ENCODE results near the gene BMX. TPM values are rescaled to one million over a fixed set of nuclear protein-coding genes. Genes with fewer than 3 reads are reported as not detected.

Gene BMX
- total and polyA plus RNA-seq, 9 of the 15 experiments (the other 6 are each of a cell fraction or from before 2014, with no cell fraction given) = 0.45 to 4.2 (median 1.8) TPM

DNA sequence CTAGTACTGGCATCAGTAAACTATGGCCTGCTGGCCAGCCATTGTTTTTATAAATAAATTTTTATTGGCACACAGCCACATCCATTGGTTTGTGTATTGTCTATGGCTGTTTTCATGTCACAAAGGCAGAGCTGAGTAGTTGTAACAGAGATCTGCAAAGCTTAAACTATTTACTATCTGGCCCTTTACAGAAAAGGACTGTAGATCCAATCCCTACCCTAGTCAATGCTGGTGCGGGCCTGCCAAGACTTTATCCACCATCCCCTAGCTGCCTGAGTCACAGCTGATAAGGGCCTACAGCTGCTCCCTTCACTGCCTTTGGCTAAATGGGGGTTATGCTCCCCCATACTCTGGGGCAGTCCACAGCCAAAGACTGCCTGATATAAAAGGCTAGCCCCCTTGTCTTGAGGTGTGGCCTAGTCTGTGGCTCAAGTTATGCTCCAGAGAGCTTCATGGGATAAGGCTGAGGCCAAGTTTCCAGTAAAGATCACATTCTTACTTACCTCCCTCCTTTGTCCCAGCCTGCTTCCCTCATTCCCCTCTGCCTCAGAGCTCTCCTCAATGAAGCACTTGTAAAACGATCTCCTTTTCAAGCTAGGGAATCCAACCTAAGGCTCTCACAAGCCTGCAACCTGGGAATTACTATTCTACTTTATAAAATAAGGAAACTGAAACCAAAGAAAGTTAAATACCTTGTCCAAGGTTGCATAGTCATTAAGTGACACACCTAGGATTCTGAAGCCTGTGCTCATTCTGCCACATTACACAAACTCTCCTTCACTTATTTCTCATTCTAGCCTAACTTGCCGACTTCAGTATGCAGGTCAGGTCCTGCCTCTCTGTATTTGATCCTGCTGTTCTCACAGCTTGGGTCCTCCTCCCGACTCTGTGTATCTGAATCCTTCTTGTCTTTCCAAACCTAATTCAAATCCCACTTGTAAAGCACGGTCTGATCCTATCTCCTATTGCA is 79.5 kb downstream of the BMX start (continued):
- TF ChIP-seq, protein P1, sequence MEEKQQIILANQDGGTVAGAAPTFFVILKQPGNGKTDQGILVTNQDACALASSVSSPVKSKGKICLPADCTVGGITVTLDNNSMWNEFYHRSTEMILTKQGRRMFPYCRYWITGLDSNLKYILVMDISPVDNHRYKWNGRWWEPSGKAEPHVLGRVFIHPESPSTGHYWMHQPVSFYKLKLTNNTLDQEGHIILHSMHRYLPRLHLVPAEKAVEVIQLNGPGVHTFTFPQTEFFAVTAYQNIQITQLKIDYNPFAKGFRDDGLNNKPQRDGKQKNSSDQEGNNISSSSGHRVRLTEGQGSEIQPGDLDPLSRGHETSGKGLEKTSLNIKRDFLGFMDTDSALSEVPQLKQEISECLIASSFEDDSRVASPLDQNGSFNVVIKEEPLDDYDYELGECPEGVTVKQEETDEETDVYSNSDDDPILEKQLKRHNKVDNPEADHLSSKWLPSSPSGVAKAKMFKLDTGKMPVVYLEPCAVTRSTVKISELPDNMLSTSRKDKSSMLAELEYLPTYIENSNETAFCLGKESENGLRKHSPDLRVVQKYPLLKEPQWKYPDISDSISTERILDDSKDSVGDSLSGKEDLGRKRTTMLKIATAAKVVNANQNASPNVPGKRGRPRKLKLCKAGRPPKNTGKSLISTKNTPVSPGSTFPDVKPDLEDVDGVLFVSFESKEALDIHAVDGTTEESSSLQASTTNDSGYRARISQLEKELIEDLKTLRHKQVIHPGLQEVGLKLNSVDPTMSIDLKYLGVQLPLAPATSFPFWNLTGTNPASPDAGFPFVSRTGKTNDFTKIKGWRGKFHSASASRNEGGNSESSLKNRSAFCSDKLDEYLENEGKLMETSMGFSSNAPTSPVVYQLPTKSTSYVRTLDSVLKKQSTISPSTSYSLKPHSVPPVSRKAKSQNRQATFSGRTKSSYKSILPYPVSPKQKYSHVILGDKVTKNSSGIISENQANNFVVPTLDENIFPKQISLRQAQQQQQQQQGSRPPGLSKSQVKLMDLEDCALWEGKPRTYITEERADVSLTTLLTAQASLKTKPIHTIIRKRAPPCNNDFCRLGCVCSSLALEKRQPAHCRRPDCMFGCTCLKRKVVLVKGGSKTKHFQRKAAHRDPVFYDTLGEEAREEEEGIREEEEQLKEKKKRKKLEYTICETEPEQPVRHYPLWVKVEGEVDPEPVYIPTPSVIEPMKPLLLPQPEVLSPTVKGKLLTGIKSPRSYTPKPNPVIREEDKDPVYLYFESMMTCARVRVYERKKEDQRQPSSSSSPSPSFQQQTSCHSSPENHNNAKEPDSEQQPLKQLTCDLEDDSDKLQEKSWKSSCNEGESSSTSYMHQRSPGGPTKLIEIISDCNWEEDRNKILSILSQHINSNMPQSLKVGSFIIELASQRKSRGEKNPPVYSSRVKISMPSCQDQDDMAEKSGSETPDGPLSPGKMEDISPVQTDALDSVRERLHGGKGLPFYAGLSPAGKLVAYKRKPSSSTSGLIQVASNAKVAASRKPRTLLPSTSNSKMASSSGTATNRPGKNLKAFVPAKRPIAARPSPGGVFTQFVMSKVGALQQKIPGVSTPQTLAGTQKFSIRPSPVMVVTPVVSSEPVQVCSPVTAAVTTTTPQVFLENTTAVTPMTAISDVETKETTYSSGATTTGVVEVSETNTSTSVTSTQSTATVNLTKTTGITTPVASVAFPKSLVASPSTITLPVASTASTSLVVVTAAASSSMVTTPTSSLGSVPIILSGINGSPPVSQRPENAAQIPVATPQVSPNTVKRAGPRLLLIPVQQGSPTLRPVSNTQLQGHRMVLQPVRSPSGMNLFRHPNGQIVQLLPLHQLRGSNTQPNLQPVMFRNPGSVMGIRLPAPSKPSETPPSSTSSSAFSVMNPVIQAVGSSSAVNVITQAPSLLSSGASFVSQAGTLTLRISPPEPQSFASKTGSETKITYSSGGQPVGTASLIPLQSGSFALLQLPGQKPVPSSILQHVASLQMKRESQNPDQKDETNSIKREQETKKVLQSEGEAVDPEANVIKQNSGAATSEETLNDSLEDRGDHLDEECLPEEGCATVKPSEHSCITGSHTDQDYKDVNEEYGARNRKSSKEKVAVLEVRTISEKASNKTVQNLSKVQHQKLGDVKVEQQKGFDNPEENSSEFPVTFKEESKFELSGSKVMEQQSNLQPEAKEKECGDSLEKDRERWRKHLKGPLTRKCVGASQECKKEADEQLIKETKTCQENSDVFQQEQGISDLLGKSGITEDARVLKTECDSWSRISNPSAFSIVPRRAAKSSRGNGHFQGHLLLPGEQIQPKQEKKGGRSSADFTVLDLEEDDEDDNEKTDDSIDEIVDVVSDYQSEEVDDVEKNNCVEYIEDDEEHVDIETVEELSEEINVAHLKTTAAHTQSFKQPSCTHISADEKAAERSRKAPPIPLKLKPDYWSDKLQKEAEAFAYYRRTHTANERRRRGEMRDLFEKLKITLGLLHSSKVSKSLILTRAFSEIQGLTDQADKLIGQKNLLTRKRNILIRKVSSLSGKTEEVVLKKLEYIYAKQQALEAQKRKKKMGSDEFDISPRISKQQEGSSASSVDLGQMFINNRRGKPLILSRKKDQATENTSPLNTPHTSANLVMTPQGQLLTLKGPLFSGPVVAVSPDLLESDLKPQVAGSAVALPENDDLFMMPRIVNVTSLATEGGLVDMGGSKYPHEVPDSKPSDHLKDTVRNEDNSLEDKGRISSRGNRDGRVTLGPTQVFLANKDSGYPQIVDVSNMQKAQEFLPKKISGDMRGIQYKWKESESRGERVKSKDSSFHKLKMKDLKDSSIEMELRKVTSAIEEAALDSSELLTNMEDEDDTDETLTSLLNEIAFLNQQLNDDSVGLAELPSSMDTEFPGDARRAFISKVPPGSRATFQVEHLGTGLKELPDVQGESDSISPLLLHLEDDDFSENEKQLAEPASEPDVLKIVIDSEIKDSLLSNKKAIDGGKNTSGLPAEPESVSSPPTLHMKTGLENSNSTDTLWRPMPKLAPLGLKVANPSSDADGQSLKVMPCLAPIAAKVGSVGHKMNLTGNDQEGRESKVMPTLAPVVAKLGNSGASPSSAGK (IDR thresholded peaks at IDR 0.05) = no peak
- TF ChIP-seq, protein P2, sequence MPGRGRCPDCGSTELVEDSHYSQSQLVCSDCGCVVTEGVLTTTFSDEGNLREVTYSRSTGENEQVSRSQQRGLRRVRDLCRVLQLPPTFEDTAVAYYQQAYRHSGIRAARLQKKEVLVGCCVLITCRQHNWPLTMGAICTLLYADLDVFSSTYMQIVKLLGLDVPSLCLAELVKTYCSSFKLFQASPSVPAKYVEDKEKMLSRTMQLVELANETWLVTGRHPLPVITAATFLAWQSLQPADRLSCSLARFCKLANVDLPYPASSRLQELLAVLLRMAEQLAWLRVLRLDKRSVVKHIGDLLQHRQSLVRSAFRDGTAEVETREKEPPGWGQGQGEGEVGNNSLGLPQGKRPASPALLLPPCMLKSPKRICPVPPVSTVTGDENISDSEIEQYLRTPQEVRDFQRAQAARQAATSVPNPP (IDR thresholded peaks at IDR 0.05; ENCODE audit: borderline replicate concordance, insufficient read depth, insufficient read length) = no peak
- TF ChIP-seq, protein P3, sequence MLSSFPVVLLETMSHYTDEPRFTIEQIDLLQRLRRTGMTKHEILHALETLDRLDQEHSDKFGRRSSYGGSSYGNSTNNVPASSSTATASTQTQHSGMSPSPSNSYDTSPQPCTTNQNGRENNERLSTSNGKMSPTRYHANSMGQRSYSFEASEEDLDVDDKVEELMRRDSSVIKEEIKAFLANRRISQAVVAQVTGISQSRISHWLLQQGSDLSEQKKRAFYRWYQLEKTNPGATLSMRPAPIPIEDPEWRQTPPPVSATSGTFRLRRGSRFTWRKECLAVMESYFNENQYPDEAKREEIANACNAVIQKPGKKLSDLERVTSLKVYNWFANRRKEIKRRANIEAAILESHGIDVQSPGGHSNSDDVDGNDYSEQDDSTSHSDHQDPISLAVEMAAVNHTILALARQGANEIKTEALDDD (IDR thresholded peaks at IDR 0.05) = peak; percentile 94
- TF ChIP-seq SIRT6 (IDR thresholded peaks at IDR 0.05; ENCODE audit: low read depth, low read length) = no peak
- TF ChIP-seq SP2 (IDR thresholded peaks at IDR 0.05; ENCODE audit: extremely low read depth, low read depth, low read length, poor library complexity, severe bottlenecking) = no peak
- TF ChIP-seq IRF2 (CRISPR knock-in tag; IDR thresholded peaks at IDR 0.05) = no peak
- TF ChIP-seq ZNF431 (CRISPR knock-in tag; IDR thresholded peaks at IDR 0.05) = no peak
- TF ChIP-seq KDM2B (CRISPR knock-in tag; IDR thresholded peaks at IDR 0.05) = no peak
- no peak for TF ChIP-seq CBX2 (IDR thresholded peaks at IDR 0.05; ENCODE audit: insufficient read depth, low read length, poor library complexity, severe bottlenecking)
- TF ChIP-seq, protein P4, sequence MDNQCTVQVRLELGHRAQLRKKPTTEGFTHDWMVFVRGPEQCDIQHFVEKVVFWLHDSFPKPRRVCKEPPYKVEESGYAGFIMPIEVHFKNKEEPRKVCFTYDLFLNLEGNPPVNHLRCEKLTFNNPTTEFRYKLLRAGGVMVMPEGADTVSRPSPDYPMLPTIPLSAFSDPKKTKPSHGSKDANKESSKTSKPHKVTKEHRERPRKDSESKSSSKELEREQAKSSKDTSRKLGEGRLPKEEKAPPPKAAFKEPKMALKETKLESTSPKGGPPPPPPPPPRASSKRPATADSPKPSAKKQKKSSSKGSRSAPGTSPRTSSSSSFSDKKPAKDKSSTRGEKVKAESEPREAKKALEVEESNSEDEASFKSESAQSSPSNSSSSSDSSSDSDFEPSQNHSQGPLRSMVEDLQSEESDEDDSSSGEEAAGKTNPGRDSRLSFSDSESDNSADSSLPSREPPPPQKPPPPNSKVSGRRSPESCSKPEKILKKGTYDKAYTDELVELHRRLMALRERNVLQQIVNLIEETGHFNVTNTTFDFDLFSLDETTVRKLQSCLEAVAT (IDR thresholded peaks at IDR 0.05) = no peak
